GM18858 (cell line): ENCODE results near the gene RNF145.
A peak's percentile ranks its signal among the peaks of the same experiment; 100 is the strongest.

Source experiments
- ATAC-seq: cut with Tn5 transposase; IDR thresholded peaks from one replicate; pipeline ENCODE4 v1.9.1; 2021; ENCODE audit not compliant: unreplicated experiment

The RNF145 gene

DNA sequence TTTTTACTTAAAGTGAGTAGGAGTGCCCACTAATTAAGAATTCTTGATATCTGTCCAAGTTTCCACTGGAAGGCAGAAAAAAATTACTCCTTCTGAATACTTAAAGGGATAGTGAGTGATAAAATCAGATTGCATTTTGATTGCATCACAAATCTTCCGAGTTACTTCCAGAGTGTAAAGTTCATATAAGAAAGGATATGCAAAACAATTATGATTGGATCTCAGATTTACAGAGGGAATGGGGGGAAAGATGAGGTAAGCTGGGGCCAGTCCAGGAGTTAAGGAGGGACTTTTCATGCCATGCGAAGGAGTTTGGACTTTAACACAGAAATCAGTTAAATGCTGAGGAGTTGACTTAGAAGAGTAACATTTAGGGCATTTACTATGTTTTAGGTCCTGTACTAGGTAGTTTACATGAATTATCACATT, 9.3 kb upstream of the RNF145 start:
- no peak for ATAC-seq

DNA sequence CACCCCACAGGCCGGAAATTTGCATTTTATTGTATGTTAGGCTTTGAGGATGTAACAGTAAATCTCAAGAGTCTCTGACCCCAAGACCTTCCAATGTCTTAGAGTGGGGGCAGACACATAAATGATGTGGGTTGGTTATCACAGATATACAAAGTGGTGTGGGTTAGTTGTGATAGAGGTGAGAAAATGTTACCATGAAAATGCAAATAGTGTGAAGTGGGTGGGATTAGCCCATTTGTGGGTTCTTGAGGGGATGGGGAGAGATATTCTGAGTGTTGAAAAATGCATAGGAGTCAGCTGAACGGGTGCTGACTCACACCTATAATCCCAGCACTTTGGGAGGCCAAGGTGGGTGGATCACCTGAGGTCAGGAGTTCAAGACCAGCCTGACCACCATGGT, 7.9 kb upstream of the RNF145 start:
- ATAC-seq, result no peak

DNA sequence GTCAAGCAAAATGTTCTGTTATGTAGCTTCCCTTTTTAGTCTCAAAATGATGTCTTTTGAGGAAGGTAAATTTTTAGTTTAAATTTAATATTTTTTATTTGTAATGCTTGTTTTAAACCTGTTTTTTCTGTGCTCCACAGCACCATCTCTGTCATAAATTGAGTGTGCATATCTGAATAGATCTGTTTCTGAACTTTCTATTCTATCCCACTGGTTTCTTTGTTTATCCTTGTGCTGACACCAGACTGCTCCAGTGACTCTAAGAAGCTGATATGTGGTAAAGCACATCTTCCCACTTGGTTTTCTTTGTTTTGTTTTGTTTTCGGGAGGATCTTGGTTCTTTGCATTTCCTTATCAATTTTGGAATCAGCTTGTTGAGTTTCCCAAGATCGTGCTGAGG, 7.1 kb upstream of the RNF145 start:
- ATAC-seq, result no peak

DNA sequence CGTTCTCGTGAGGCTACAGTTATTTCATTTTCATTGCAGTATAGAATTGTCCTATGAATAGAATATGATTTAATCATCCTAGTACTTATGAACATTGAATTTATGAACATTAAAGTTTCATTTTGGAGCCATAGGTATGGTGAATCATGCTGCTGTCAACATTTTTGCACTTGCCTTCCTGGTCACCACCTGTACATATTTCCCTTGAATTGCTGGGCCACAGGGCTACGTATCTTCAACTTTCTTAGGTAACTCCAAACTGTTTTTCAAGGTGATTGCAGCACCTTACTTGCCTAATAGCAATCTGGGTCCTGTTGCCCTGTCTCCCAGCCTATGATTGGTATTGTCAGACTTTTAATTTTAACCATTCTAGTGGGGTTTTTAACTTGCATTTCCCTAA, 6.5 kb upstream of the RNF145 start:
- ATAC-seq, result no peak

DNA sequence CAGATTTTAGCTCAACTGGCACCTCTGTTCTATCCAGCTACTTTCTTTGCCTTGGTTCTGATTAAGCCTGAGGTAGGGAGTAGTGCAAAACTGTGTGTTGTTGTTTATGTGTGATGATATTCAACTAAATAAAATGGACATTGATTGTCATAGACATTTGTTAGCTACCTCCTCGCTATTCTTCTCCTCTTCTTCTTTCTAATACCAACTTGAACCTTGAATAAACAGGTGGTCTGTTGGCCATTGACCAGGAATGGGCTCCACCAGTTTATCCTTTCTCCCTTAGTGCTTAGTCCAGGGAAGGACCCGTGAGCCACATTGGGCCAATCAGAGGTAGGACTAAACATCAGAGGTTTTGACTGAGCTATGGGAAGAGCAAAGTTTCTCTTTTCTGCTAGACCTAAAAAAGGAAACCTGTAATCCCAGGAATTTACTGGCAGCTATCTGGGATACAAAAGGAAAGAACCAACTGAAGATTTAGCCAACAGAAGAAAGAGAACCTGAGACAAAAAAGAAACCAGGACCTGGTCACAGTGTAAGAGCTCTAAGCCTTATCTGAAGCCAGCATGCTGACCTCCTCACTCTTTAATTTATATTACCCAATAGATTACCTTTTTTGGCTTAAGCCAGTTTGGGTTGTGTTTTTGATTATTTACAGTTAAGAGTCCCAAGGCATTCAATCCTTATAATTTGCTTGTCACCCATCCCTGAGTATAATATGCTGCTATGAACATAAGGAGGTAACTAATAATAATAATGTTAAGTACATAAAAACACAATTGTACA, 5.3 kb upstream of the RNF145 start:
- ATAC-seq, result no peak

DNA sequence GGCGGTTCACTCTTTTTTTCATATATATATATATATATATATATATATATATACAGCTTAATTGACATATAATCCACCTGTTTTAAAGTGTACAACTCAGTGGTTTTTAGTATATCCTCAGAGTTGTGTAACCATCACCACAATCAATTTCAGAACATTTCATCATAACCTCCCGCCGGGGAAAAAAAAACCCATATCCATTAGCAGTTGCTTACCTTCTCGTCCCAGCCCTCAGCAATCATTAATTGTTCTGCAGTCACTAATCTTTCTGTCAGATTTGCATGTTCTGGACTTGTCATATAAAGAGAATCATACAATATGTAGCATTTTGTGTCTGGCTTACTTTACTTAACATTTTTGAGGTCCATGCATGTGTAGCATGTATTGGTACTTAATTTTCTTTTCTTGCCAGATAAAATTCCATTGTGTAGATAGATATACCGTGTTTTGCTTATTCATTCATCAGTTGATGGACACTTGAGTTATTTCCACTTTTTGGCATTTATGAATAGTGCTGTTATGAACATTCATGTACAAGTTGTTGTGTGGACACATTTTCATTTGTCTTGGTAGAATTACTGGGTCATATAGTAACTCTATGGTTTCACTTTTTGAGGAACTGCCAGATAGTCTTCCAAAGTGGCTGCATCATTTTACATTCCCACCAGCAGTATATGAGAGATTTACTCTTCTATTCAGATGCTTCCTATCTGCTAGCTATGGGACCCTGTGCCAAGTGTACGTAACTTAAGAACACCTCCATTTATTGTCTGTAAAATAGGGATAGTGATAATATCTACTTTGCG, 3.5 kb upstream of the RNF145 start:
- no peak for ATAC-seq

DNA sequence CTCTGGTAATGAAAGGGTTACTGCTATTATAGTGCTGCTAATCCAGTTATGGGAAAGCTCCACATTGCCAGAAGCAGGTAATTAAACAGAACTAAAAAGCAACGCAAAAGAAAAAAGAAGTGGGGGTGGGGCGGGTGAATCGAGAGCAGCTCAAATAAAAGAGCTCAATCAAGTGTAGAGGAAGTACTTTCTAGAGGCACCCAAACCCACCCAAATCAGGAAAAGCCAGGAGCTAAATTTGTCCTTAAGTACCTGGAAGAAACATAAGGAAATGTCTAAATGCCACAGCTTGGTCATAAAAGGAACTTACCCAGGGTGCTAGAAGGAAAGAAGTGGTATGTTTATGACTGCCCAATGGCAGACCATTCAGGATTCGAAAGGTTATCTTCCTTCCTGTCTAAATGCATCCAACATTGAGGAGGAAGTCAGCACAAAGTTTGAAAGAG, 2.4 kb upstream of the RNF145 start:
- no peak for ATAC-seq

DNA sequence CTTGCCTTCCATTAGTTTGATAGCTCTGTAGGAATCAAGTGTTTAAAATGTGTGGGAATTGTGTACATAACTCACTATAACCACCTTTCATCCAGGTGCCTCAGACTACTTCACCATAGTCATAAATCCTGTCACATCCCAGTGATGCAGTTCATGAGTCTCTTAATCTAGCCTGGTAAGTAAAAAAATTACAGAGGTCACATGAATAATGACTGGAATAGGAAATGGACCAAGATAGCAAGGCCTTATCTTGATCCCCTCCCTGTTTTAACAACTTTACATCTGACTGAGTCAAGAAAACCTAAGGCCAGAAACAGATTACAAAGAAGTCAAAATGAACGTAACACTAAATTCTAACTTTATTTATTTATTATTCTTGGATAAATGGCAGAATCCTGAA, 1.5 kb upstream of the RNF145 start:
- no peak for ATAC-seq

DNA sequence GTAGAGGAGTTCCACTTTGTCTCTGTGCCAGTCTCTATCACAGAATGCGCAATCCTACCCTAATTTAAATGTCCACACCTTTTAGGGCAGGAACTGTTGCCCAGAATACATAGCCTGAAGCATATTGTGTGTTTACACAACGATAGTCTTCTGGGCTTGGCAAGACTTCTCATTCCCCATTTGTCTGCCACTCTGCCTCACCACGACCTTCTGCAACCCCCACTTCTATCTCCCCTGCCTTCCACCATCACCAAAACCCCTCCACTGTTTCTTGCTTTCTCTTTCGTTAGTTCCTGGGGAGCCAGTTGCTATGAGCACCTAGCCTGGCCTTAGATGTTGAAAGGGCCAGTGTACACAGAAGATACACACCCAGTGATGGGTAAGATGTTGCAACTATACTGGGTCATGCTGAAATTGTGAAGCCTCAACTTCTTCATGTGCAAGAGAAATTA, 883 bp upstream of the RNF145 start:
- ATAC-seq, result no peak

DNA sequence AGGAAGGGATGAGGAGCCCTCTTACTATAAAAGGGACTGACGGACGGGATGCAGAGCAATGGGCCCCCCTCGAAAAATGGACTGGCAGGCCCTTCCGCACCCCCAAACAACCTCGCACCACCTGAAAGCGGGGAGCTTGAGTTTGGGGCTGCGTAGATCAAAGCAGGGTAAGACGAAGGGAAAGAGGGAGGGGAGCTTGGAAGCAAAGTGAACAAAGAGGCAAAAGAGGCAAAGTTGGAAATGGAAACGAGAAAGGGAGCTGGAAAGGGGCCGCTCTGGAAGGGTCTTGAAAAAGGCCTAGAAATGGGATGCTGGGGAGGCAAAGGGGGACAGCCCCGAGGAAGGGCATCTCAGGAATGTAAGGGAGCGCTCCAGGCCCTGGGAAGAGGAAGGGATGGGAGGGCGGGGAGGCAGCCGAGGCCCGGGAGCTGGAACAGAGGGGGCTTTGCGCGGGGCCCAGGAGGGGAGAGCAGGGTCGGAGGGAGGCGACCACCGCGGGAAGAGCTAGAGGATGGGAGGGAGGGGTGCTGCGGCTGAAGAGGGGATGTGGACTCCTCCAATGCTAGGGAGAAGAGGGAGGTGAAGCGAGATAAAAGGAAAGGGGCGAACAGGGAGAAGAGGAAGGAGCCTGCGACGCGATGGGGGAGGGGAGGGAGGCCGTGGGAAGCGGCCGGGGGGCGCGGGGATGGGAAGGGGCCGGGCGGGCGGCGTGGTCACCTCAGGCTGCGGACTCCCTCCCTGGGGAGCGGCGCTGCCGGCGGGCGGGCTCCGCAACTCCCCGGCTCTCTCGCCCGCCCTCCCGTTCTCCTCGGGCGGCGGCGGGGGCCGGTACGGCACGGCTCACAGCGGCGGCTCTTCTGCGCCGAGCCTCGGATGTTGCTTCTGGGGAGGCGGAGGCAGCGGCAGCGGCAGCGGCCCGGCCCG, 577 bp downstream of the RNF145 start:
- ATAC-seq, result peak; percentile 8

DNA sequence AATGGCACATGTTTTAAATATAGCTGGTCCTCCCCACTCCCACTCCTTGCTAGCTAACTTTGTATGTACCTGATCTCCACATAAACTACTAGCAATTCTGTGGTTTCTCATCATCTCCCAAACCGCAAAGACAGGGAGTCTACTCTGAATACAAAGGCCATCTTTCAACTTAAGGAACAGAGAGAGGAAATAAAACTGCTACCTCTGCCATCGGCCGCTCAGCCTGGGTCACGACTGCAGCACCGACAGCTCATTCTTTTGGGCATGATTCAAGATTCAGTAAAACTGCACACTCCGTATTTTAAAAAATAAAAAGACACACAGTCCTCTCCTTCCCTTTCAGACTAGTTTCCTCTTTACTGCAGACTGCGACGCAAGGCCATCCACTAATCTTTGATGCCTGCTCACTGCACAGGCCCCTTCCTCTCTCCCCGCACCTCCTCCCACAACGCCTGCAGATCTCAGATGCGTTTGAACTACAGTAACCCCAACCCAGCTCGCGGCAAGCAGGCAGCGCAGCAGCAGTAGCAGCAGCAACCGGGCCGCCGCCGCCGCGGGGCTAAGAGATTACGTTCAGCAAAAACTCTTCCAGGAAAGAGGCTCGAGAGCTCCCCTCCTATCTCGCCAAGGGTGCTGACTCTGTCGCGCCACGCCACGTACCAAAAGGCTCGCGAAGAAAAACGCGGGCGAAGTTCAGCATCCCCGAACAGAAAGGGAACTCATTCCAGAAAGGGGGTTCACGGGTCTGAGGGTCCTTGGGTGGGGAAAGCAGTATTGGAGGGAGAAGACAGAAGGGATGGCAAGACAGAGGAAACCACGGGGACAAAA, 1.5 kb downstream of the RNF145 start:
- peak; percentile 35 for ATAC-seq

DNA sequence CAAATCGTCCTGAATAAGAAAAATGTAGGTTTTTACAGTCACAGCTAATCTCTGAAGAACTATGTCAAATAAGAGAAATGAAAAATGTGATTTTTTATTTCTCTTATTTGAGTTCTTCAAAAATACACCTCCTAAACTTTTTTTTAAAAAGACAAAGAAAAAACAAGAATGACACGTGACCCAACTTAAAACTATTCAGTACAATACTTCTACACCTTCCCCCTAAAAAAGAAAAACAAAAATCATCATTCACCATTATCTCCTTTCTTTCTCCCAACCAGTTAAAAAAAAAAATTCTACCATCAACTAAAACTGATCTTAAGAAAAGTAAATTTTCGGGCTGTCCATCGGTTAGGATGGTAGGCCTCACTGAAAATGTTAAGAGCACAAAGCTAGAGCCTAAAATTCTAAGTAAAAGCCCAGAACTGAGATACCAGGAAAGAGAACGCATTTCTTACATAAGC, 2.1 kb downstream of the RNF145 start:
- no peak for ATAC-seq

DNA sequence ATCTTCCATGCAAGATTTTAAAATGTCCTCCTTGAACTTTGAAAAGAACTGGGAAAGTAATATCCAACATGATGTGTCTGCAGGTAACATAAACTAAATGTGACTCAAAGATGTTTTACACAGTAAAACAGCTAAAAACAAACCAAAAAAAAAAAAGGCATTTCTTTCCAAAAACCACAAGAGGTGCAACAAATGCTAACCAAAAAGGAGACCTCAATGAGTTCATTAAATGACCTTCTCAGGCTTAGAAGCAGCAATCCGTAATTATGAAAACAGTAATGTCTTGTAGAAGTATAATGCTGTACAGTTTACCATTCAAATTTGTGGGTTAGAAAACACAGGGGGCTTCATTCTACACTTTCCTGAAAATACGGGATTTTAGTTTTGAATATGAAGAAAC, 2.5 kb downstream of the RNF145 start:
- ATAC-seq, result no peak

DNA sequence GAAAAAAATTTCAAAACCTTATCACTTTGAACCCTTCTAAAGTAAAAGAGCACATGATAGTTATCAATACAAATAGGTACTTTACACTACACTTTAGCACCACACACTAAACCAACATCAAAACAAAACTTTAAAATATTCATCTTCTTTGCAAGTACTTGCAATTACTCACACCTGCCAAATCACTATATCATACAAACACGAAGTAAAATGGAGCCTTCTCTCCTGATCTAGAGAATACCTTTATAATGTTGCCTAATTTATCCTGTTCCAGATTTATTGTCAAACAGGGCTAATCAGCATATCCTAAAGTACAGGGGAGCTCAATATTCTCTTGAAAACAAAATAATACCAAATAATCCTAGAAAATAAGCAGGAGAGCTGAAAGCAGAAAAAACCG, 3.0 kb downstream of the RNF145 start:
- no peak for ATAC-seq

DNA sequence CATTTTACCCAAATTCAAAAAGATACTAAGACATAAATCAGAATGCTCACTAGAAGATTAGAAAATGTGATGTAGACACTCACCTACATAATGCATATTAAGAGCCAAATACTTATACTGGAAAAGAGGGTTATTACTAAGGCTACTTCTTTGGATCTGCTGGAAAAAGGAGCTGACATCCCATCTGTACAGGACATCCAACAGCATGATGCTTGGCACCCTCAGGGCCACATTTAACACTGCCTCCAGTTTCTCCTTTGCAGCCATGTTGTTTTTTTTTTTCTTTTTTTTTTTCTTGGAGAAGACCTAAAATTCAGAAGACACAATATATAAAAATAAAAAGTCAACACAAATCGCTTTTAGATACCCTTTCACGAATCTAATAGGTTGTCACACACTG, 6.0 kb downstream of the RNF145 start:
- ATAC-seq, result no peak

DNA sequence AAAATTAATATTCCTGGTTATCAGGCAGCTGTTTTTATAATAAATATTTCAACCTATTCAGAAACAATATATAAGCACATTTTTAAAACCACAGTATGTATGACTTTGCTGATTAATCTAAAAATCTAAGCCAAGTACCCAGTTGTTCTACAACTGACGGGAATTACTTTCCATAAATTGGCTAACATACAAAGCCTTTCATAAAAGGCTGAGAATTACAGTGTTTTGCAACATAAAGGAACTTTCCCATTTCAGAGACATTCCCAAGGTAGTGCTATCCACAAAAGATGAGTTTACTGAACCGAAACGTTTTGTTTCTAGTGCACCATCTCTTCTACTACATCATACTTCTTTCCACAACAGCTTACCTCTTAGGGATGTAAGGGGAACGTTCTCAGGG, 7.2 kb downstream of the RNF145 start:
- no peak for ATAC-seq

DNA sequence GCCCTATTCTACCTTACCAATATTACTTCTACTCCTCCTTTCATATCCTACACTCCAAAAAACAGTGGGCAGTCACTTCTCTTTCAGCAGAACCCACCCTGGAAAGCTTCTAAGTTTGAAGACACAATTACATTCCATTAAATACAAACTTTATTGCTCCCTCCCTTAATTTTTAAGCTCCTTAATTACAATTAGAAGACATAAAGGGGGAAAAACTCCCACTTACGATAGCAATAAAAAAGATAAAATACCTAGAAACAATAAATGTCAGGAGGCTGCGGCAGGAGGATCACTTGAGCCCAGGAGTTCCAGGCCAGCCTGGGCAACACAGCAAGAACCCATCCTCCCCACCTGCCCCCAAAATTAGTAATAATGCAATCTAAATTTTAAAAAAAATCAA, 9.6 kb downstream of the RNF145 start:
- no peak for ATAC-seq

DNA sequence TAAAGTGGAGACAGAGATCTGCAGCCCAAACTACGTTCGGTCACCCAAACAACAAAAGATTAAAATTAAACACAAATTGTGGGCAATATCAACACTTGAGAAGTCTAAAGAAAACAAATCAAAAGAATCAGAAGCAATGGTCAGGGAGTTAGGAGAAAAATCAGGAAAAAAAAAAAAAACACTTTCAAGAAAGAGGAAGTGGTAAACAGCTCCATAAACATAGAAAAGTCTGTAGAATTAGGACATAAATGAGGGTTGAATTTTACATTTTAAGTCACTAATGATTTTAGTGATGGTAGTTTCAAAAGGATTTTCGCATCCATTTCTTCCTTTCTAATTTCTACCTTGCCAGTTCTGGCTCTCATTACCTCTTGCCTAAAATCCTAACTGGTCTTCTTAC, 10.1 kb downstream of the RNF145 start:
- ATAC-seq, result no peak

DNA sequence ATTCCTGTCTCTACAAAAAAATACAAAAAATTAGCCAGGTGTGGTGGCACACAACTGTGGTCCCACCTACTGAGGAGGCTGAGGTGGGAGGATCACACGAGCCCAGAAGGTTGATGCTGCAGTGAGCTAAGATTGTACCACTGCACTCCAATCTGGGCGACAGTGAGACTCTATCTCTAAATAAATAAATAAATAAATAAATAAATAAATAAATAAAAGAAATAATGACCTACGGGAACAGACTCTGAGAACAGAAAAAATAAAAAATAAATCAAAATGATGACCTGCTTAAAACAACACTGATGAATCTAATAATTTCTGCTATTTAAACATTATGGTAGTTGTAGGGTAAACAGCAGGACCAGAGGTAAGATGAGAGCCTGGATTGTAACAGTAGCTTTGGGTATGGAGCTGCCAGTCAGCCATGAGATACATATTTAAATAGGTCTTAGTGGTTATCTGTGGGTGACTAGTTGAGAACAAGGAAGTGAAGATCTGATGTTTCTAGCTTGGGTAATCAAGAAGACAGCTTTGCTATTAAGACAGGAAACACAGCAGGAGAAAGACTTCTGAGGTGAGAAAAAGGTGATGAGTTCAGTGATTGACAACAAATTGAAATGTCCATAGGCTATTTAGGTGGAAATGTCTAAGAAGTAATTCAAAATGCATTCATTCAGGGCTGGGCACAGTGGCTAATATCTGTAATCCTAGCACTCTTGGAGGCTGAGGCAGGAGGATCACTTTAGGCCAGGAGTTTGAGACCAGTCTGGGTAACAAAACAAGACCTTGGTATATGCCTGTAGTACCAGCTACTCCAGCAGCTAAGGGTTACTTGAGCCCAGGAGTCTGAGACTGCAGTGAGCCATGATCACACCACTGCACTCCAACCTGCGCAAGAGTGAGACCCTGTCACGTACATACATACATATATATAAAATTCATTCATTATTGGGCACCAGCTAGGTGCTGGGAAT, 11.0 kb downstream of the RNF145 start:
- ATAC-seq, result peak; percentile 98
